Measurements from ENCODE around the gene GYS2.

GYS2 gene

GRCh38 chr12:21583587-21583986 is 21.1 kb downstream of the GYS2 start:
- Mint-ChIP-seq H3K4me1 (ENCODE audit: low read depth) (no peaks in the 10 kb centered on the region), H3K9me3 (no peaks in the 10 kb centered on the region), H3K27me3 (ENCODE audit: low read depth) (no peaks in the 10 kb centered on the region), H3K27ac (no peak overlapping the region), H3K36me3 (ENCODE audit: low read depth) (no peaks in the 10 kb centered on the region), H3K4me3 (no peak overlapping the region)

GRCh38 chr12:21580748-21581516 is 23.7 kb downstream of the GYS2 start:
- H3K27ac Mint-ChIP-seq, result no peak overlapping the region
- H3K36me3 Mint-ChIP-seq (ENCODE audit: low read depth), result no peaks in the 10 kb centered on the region
- H3K4me1 Mint-ChIP-seq (ENCODE audit: low read depth), result no peaks in the 10 kb centered on the region
- H3K9me3 Mint-ChIP-seq, result no peaks in the 10 kb centered on the region
- H3K4me3 Mint-ChIP-seq, result no peak overlapping the region
- peaks cover 7% of the 10 kb centered on the region for H3K27me3 Mint-ChIP-seq (ENCODE audit: low read depth)

GRCh38 chr12:21577516-21577915 is 27.1 kb downstream of the GYS2 start:
- no peaks in the 10 kb centered on the region for H3K36me3 Mint-ChIP-seq (ENCODE audit: low read depth)
- H3K27ac Mint-ChIP-seq, result no peak overlapping the region
- H3K27me3 Mint-ChIP-seq (ENCODE audit: low read depth), result peaks cover 10% of the 10 kb centered on the region
- no peak overlapping the region for H3K4me3 Mint-ChIP-seq
- no peaks in the 10 kb centered on the region for H3K4me1 Mint-ChIP-seq (ENCODE audit: low read depth)
- no peaks in the 10 kb centered on the region for H3K9me3 Mint-ChIP-seq

GRCh38 chr12:21576431-21576830 is 28.2 kb downstream of the GYS2 start:
- no peak overlapping the region for H3K4me3 Mint-ChIP-seq
- H3K4me1 Mint-ChIP-seq (ENCODE audit: low read depth), result no peaks in the 10 kb centered on the region
- H3K27ac Mint-ChIP-seq, result no peak overlapping the region

GRCh38 chr12:21573733-21574358 is 30.8 kb downstream of the GYS2 start:
- Mint-ChIP-seq H3K27ac (no peak overlapping the region), H3K27me3 (ENCODE audit: low read depth) (peaks cover 10% of the 10 kb centered on the region), H3K9me3 (no peaks in the 10 kb centered on the region), H3K4me1 (ENCODE audit: low read depth) (no peaks in the 10 kb centered on the region), H3K4me3 (no peak overlapping the region), H3K36me3 (ENCODE audit: low read depth) (no peaks in the 10 kb centered on the region)

More at GRCh38 chr12:21576431-21576830, 28.2 kb downstream of the GYS2 start:
- Mint-ChIP-seq H3K27me3 (ENCODE audit: low read depth) (peaks cover 10% of the 10 kb centered on the region), H3K9me3 (no peaks in the 10 kb centered on the region), H3K36me3 (ENCODE audit: low read depth) (no peaks in the 10 kb centered on the region)

- no peaks in the 10 kb centered on the region for H3K9me3 Mint-ChIP-seq
- no peak overlapping the region for H3K27ac Mint-ChIP-seq
- no peak overlapping the region for H3K4me3 Mint-ChIP-seq
- H3K36me3 Mint-ChIP-seq (ENCODE audit: low read depth), result no peaks in the 10 kb centered on the region
- H3K4me1 Mint-ChIP-seq (ENCODE audit: low read depth), result no peaks in the 10 kb centered on the region
- peaks cover 4% of the 10 kb centered on the region for H3K27me3 Mint-ChIP-seq (ENCODE audit: low read depth)
Measured at GRCh38 chr12:21571046-21571445, 33.6 kb downstream of the GYS2 start.

GRCh38 chr12:21568115-21568514 is 36.5 kb downstream of the GYS2 start:
- no peaks in the 10 kb centered on the region for H3K9me3 Mint-ChIP-seq
- H3K4me3 Mint-ChIP-seq, result no peak overlapping the region
- no peak overlapping the region for H3K27ac Mint-ChIP-seq
- H3K36me3 Mint-ChIP-seq (ENCODE audit: low read depth), result no peaks in the 10 kb centered on the region
- no peaks in the 10 kb centered on the region for H3K4me1 Mint-ChIP-seq (ENCODE audit: low read depth)
- no peaks in the 10 kb centered on the region for H3K27me3 Mint-ChIP-seq (ENCODE audit: low read depth)

GRCh38 chr12:21566907-21567394 is 37.7 kb downstream of the GYS2 start:
- Mint-ChIP-seq H3K27me3 (ENCODE audit: low read depth) (no peaks in the 10 kb centered on the region), H3K4me1 (ENCODE audit: low read depth) (peaks cover 1% of the 10 kb centered on the region), H3K36me3 (ENCODE audit: low read depth) (no peaks in the 10 kb centered on the region), H3K9me3 (no peaks in the 10 kb centered on the region), H3K27ac (no peak overlapping the region), H3K4me3 (no peak overlapping the region)

- H3K4me3 Mint-ChIP-seq, result no peak overlapping the region
- H3K36me3 Mint-ChIP-seq (ENCODE audit: low read depth), result no peaks in the 10 kb centered on the region
Measured at GRCh38 chr12:21566223-21566906, 38.3 kb downstream of the GYS2 start.

GRCh38 chr12:21562859-21563258 is 41.8 kb downstream of the GYS2 start:
- no peak overlapping the region for H3K4me3 Mint-ChIP-seq
- peaks cover 7% of the 10 kb centered on the region for H3K4me1 Mint-ChIP-seq (ENCODE audit: low read depth)
- no peak overlapping the region for H3K27ac Mint-ChIP-seq
- H3K36me3 Mint-ChIP-seq (ENCODE audit: low read depth), result no peaks in the 10 kb centered on the region
- no peaks in the 10 kb centered on the region for H3K9me3 Mint-ChIP-seq
- H3K27me3 Mint-ChIP-seq (ENCODE audit: low read depth), result no peaks in the 10 kb centered on the region

More at GRCh38 chr12:21566223-21566906, 38.3 kb downstream of the GYS2 start:
- peaks cover 1% of the 10 kb centered on the region for H3K4me1 Mint-ChIP-seq (ENCODE audit: low read depth)
- no peaks in the 10 kb centered on the region for H3K27me3 Mint-ChIP-seq (ENCODE audit: low read depth)
- no peaks in the 10 kb centered on the region for H3K9me3 Mint-ChIP-seq
- no peak overlapping the region for H3K27ac Mint-ChIP-seq

GRCh38 chr12:21561158-21561557 is 43.5 kb downstream of the GYS2 start:
- no peaks in the 10 kb centered on the region for H3K36me3 Mint-ChIP-seq (ENCODE audit: low read depth)
- no peak overlapping the region for H3K4me3 Mint-ChIP-seq
- H3K4me1 Mint-ChIP-seq (ENCODE audit: low read depth), result peaks cover 7% of the 10 kb centered on the region
- H3K27ac Mint-ChIP-seq, result no peak overlapping the region
- no peaks in the 10 kb centered on the region for H3K9me3 Mint-ChIP-seq
- H3K27me3 Mint-ChIP-seq (ENCODE audit: low read depth), result no peaks in the 10 kb centered on the region

- H3K9me3 Mint-ChIP-seq, result no peaks in the 10 kb centered on the region
- no peak overlapping the region for H3K4me3 Mint-ChIP-seq
- H3K36me3 Mint-ChIP-seq (ENCODE audit: low read depth), result no peaks in the 10 kb centered on the region
- H3K27me3 Mint-ChIP-seq (ENCODE audit: low read depth), result no peaks in the 10 kb centered on the region
- H3K4me1 Mint-ChIP-seq (ENCODE audit: low read depth), result peaks cover 7% of the 10 kb centered on the region
- no peak overlapping the region for H3K27ac Mint-ChIP-seq
Measured at GRCh38 chr12:21559855-21560569, 44.6 kb downstream of the GYS2 start.

- H3K9me3 Mint-ChIP-seq, result no peaks in the 10 kb centered on the region
- no peak overlapping the region for H3K27ac Mint-ChIP-seq
- no peak overlapping the region for H3K4me3 Mint-ChIP-seq
- no peaks in the 10 kb centered on the region for H3K27me3 Mint-ChIP-seq (ENCODE audit: low read depth)
- peaks cover 7% of the 10 kb centered on the region for H3K4me1 Mint-ChIP-seq (ENCODE audit: low read depth)
- no peaks in the 10 kb centered on the region for H3K36me3 Mint-ChIP-seq (ENCODE audit: low read depth)
Measured at GRCh38 chr12:21558100-21558679, 46.5 kb downstream of the GYS2 start.

GRCh38 chr12:21553329-21553675 is 51.3 kb downstream of the GYS2 start:
- Mint-ChIP-seq H3K27me3 (ENCODE audit: low read depth) (no peaks in the 10 kb centered on the region), H3K4me1 (ENCODE audit: low read depth) (no peaks in the 10 kb centered on the region), H3K36me3 (ENCODE audit: low read depth) (no peaks in the 10 kb centered on the region), H3K9me3 (no peaks in the 10 kb centered on the region), H3K4me3 (no peak overlapping the region), H3K27ac (no peak overlapping the region)

All from T-helper 1 cell treated with Interleukin-12 subunit alpha and Interleukin-12 subunit beta and Interleukin-4 antibody, amounts not matched to agents 30 μg/mL and 1 μg/mL, for 36 hours (primary cell).